NCI-H2171 treated with DMSO at 0.1 percent for 48 hours (cell line): Measurements from ENCODE around the gene PLCH1.
A peak's percentile ranks its signal among the peaks of the same experiment; 100 is the strongest.

Experiments used
- DNase-seq: peaks from one replicate; lab custom pipeline; 2025; lab: John Stamatoyannopoulos, UW

PLCH1 gene

GRCh38 chr3:155385896-155386625, 358.8 kb downstream of the PLCH1 start:
- no peak for DNase-seq

DNA sequence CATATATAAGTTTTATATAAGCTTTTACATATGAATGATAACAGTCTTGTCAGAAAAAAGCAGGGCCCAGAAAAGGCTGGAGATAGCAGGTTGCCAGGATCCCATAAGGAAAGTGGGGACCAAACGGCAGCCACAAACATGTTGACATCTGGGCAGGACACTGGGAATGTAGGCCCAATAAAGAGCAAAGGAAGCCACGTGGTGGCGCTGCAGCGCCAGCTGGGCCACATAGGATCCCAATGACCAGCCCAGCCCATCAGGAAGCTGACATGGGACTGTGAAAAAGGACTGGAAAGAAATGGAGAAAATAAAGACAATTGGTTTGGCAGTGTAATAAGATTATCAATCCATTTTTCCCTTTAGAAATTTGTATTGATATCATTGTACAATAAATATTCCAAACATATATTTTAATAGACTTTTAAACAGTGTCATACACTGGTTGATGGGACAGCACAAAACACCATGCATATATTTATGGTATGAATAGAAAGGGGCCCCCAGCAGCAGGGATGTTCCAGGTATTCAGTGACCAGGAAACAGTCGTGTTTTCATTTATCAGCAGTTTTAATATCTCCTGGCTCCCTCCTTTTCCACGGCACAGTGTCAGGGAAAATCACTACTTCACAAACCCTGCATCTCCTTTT, 362.4 kb downstream of the PLCH1 start:
- DNase-seq = peak; percentile 20

- DNase-seq = no peak
These were observed 367.0 kb downstream of the PLCH1 start for GRCh38 chr3:155377847-155378246.

DNA sequence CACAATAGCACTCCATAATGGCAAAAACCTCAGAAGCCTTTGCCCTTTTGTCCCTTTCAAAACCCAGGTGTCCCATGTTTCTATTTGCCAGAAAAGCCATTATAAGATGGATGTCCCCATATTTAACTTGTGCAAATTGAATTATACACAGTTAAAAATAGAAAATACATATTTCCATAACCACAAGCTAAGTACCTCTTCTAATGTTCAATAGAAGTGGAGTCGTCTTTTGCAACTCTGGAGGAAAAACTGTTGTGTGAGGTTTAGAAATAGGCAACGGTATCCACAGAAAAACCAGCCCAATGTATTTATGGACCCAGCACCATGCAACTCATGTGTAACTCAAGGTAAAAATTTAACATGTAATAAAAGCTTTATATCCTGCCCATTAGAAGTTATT, 367.8 kb downstream of the PLCH1 start:
- no peak for DNase-seq

DNA sequence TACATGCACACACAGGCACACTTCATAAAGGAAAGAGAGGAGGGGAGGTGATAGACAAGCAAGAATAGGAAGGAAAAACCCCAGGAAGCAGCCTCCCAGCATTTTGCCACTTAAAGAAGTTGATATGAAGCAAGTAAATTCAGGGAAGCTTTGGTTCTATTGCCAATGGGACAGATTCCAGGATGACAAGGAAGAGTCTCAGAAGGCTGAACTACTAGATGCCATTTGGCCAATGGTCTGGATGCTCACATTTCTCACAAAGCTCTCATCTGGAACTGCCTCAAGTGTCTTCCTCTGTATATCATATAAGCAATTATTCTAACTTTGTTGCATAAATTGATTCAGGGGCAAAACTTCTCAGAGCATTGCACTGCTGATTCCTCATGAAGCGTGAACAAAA, 372.6 kb downstream of the PLCH1 start:
- no peak for DNase-seq

DNA sequence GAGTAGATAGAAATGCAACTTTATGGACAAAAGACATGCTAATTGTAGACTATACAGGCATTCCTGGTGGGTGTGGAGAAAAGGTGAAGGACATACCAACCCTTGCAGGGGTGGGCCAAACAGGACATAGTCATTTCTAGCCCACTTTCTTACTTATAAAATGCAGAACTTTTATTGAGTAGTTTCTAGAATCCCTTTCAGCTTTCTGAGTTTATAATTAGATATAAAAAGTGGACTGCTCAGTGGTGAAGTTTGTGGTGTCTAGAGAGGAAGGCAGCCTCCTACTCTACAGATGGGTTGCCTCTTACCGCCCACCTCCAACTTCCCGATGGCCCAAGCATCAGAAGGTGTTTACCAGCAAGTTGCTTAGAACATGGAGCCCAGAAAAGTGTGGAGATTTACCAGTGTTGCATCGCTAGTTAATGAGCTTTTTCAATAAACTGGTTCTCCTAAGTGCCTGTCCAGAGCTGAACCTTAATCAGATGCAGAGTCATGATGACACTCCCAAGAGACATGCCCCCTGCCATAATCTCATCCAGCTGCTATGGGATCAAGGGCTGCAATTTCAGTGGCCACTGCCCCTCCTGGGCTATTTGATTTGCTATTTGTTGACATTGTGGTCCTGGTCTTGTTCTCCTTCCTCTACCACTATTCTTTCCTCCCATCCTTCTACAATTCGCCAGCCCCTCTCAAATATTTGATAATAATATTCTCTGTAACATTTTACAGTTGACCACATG, 373.9 kb downstream of the PLCH1 start:
- DNase-seq = no peak

- no peak for DNase-seq
These were observed 374.7 kb downstream of the PLCH1 start for GRCh38 chr3:155370198-155370597.

DNA sequence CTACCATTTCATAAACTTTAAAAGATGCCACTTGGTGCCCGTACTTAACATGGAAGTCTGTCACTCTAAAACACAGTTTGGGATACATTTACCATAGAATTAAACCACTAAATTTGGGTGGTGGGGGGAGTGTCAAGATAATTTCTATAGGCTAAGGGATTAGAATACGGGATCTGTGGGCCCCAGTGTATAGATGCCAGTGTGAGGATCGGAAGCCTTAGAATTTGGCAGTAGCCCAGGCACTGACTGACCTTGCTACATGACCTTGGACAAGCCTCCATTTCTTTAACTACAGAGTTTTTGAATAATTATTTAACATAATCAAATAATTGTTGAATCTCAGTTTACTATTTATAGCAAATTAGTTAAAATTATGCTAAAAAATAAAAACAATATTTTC, 375.1 kb downstream of the PLCH1 start:
- no peak for DNase-seq

GRCh38 chr3:155369244-155369643, 375.6 kb downstream of the PLCH1 start:
- no peak for DNase-seq

DNA sequence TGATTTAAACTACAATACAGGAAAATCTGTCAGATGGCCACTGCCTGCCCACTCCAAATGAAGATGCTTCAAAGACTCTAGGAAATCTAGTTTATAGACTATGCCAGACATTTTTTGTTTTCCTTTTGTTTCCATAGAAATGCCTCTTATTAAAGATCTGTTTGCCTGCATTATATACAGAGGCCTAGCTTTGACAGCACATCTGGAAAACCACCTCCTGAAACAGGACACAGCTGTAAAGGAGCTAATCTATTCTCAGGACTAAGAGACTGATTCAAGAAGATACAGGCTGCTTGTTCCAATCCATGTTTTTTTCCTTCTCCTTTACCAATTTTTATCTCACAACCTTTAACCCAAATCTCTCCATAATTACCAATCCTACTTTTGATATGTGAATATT, 376.1 kb downstream of the PLCH1 start:
- DNase-seq = no peak

DNA sequence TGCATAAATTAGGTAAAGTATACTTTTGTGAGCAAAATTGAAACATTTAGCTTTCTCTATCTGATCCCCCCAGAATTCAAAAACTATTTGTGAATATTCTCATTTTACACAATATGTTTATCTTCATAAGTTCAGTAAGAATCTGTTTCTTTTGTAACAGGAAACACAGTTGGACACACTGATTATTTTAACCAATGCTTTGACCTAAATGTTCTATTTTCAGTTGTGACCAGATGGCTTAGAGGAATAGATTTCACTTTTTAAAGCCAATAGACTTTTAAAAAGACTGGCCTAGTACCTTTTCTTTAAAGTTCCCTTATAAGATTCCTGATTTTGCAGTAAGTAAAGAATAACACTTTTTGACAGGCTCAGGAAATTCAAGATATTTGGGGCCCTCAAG, 377.4 kb downstream of the PLCH1 start:
- no peak for DNase-seq

DNA sequence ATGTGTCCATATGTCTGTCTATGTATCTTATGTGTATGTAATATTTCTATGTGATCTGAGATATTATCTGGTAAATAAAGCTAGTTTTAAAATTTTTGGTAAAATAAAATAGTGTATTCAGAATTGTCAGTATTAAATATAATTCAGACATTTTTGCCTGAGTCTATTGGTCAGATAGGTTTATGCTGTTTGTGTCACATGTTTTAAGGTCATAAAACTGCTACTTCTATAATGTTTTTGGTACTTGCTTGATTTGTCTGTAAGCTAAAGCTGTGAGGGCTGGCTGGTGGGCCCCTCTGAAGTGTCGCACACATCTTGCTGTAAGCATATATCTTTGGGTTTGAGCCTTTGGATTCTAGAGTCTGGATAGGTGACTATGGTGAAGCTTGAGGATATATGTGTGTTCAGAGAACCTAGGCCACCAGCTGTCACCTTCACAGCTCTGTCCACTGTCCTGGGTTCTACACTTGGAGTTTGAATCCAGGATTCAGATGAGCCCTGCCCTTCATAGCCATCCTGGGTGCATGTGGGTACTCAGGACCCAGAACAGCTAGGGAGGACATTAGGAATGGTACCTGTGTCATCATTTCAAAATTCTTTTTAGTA, 379.6 kb downstream of the PLCH1 start:
- no peak for DNase-seq

GRCh38 chr3:155364492-155364891, 380.4 kb downstream of the PLCH1 start:
- DNase-seq = no peak

- no peak for DNase-seq
These were observed 381.2 kb downstream of the PLCH1 start for GRCh38 chr3:155363690-155364070.

DNA sequence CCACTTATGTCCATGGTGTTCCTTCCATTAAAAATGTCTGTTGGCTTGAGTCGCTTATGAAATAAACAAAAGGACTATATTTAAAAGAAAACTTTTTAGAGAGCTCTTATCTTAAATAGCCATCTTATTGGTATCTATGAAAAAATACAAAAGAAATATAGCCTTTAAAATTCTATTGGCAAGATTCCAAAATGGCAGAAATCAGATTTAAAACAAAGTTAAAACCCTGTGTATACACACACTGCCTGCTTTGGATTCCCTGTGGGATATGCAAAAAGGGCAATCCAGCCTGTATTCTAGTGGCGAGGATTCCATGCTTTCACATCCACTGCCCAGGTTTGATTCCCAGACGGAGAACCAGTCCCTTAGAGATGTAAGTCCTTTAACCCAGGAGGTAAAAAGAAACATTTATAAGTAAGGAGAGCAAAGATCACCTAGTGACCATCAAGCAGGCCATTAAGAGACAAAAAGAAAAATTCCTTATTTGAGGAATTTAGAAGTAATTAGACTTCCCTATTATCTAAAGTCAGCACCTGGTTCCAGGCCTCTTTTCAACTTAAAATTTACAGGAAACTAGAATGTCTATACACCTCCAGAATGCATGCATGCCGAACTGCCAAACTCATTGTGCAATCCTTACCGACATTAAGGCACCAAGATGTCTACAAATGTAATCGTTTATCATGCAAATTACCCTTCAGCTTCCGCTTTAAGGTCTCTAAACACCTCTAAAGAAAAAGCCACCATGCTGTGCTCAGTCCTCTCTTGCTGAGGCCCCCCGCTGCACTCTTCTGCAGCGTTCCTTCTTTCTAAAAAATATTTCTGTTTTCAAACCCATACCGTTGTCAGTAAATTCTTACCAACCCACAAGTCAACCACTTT, 381.8 kb downstream of the PLCH1 start:
- no peak for DNase-seq

- no peak for DNase-seq
These were observed 384.6 kb downstream of the PLCH1 start for GRCh38 chr3:155360281-155360680.

GRCh38 chr3:155356594-155357370, 388.1 kb downstream of the PLCH1 start:
- DNase-seq = no peak

DNA sequence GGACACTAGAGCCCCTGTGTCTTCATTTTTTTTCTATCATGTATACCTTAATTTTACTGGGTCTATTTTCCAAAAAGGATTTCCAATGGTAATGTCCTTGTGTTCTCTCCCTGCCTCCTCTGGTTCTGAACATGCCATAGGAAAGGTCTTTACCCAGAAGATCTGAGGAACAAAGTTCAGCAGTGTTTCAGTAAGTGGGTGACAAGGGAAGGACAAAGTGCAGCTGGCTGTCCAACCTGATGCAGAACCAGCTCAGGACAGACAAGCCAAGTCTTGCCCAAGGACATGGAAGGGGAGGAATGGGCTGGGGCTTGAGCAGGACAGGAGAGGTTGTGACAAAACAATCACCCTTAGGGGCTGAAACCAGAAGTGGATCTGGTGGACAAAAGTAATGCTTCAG, 390.2 kb downstream of the PLCH1 start:
- DNase-seq = no peak

- peak; percentile 45 for DNase-seq
These were observed 391.9 kb downstream of the PLCH1 start for GRCh38 chr3:155352900-155353490.

- no peak for DNase-seq
These were observed 394.3 kb downstream of the PLCH1 start for GRCh38 chr3:155350571-155350970.

DNA sequence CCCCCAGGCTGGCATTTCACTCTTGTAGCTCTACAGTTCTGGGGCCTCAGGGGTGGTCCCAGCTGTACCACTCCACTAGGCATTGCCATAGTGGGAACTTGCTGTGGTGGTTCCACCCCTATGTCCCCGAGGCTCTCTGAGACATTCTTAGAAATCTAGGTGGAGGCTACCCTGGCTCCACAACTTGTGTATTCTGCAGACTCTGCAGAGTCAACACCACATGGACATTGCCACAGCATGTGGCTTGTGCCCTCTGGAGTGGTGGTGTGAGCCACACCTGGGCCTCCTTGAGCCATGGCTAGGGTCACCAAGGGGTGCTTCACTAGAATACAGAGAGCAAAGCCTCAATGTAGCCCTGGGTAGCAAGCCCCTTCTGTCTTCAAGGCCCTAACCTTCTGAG, 397.0 kb downstream of the PLCH1 start:
- DNase-seq = no peak
